Immature natural killer cell (primary cell): ENCODE results near the gene VWA3B. TPM values are rescaled to one million over a fixed set of nuclear protein-coding genes. Genes with fewer than 3 reads are reported as not detected.
"Not testable (repeated sequence)": the region's sequence is repeated elsewhere in the genome, so short reads cannot be mapped to it uniquely, and the experiment has no call there.

Experiments
- DNase-seq, 3 donors: peaks; one replicate each; pipeline ENCODE4 v3.0.0; 2022; ENCODE audit warnings: mixed read lengths in 1 of 3
- H3K27ac Mint-ChIP-seq, 6 donors: one replicate each; pipeline ENCODE4 v1.8.0; 2020; ENCODE audit warnings: mixed read lengths in 6 of 6, mild to moderate bottlenecking in 5 of 6, inconsistent platforms in 4 of 6, moderate library complexity in 3 of 6
- H3K27me3 Mint-ChIP-seq, 3 donors: one replicate each; pipeline ENCODE4 v1.8.0; 2020 to 2021; ENCODE audit warnings: low read depth in 3 of 3, mild to moderate bottlenecking in 3 of 3, mixed read lengths in 3 of 3, moderate library complexity in 3 of 3, inconsistent platforms in 1 of 3
- H3K36me3 Mint-ChIP-seq, 3 donors: one replicate each; pipeline ENCODE4 v1.8.0; 2020; ENCODE audit warnings: mixed read lengths in 3 of 3, inconsistent platforms in 2 of 3, mild to moderate bottlenecking in 2 of 3
- H3K4me1 Mint-ChIP-seq, 2 donors: one replicate each; pipeline ENCODE4 v1.8.0; 2020; ENCODE audit warnings: inconsistent platforms in 2 of 2, mild to moderate bottlenecking in 2 of 2, mixed read lengths in 2 of 2, moderate library complexity in 1 of 2
- H3K4me3 Mint-ChIP-seq, 5 donors: one replicate each; pipeline ENCODE4 v1.8.0; 2020; ENCODE audit warnings: mild to moderate bottlenecking in 5 of 5, mixed read lengths in 5 of 5, inconsistent platforms in 3 of 5, moderate library complexity in 3 of 5
- H3K9me3 Mint-ChIP-seq, 6 donors: one replicate each; pipeline ENCODE4 v1.8.0; 2020; ENCODE audit warnings: mild to moderate bottlenecking in 6 of 6, mixed read lengths in 6 of 6, inconsistent platforms in 4 of 6, moderate library complexity in 3 of 6
- polyA plus RNA-seq, 3 donors: library from polyadenylated mRNA; unstranded; fragments of 300-500 nt; fragmentation: Illumina TruSeq; gene quantifications; one replicate each; pipeline ENCODE4 v1.2.3, GENCODE V29; 2021

The VWA3B gene
- polyA plus RNA-seq, 3 donors from 2014 or later = not detected

GRCh38 chr2:98236935-98237334, 150.0 kb downstream of the VWA3B start:
- DNase-seq = no peak
- Mint-ChIP-seq H3K4me1 (no peaks in the 10 kb centered on the region), H3K9me3 (no peaks in the 10 kb centered on the region), H3K4me3 (no peak overlapping the region), H3K27me3 (peaks cover 2 to 10% (median 6%) of the 10 kb centered on the region in 3 donors), H3K36me3 (no peaks in the 10 kb centered on the region), H3K27ac (no peak overlapping the region)

DNA sequence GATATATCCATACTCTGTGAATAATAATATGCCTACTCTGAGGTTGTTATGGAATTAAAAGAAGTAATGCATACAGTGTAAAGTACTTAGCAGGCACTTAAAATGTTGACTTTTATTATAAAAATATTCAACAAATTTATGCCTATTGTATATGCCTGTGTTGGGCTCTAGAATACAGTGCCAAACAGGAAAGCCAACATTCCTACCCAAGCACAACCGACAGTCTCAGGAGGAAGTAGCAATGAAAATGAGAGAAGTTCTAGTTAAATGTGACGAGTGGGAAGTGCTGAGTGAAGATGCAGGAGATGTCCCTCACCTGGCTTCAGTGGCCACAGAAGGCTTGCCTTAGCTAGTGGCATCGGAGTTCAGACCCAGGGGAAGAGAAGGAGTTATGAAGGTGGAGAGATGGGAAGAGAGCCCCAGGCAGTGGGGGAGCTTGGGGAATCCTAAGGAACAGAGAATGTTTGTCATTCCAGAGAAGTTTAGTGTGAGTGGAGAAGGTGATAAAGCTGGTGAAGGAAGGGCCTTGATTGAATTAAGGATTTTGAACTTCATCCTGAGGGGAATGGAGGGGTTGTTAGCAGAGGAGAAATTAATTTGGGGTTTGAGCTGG, 153.9 kb downstream of the VWA3B start:
- peaks cover 2 to 10% (median 6%) of the 10 kb centered on the region in 3 donors for H3K27me3 Mint-ChIP-seq
- no peak overlapping the region for H3K4me3 Mint-ChIP-seq
- no peak overlapping the region for H3K27ac Mint-ChIP-seq

DNA sequence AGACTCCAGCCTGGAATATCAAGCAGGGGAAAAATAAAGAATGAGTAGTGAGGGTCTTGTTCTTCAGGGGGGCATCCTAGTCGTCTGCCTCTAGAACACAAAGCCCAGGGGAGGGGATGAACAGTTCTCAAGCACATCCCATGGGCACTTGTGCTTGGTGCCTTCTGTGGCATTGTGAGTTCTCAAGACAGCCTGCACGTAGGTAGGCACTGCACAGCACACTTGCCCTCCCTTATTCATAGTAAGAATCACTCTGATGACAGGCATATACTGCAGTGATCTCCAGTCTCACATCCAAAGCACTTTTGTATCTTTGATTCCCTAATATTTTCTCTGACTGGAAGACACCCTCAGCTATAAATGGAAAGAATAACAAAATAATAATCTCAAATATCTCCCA, 154.6 kb downstream of the VWA3B start:
- Mint-ChIP-seq H3K4me1 (no peaks in the 10 kb centered on the region), H3K27ac (no peak overlapping the region), H3K9me3 (no peaks in the 10 kb centered on the region), H3K36me3 (no peaks in the 10 kb centered on the region), H3K27me3 (peaks cover 2 to 10% (median 6%) of the 10 kb centered on the region in 3 donors), H3K4me3 (no peak overlapping the region)
- DNase-seq = no peak

More for the DNA sequence above, 153.9 kb downstream of the VWA3B start:
- no peak for DNase-seq
- Mint-ChIP-seq H3K9me3 (no peaks in the 10 kb centered on the region), H3K36me3 (no peaks in the 10 kb centered on the region), H3K4me1 (no peaks in the 10 kb centered on the region)

GRCh38 chr2:98242003-98242402, 155.0 kb downstream of the VWA3B start:
- Mint-ChIP-seq H3K9me3 (peaks cover 0 to under 1% (median 0%) of the 10 kb centered on the region in 6 donors), H3K27ac (no peak overlapping the region), H3K27me3 (peaks cover 2 to 10% (median 6%) of the 10 kb centered on the region in 3 donors), H3K36me3 (no peaks in the 10 kb centered on the region), H3K4me3 (no peak overlapping the region), H3K4me1 (no peaks in the 10 kb centered on the region)
- DNase-seq = no peak

DNA sequence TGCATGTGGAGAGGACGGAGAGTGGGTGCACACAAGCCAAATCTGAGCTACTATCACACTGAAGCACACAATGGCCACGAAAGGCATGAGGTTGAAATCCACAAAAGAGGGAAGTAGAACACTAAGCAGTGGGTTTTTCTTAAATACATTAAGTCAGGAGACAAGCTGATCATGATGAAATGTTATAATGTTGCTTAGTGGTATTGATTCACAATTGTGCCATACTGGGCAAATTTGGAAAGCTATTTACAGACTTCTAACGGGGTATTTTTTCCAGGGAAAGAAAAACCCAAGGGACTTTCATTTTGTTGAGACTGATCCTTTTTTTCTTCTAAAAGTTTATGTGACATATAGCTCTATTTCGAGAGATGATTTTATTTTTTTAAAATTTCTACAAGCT, 158.5 kb downstream of the VWA3B start:
- H3K4me3 Mint-ChIP-seq = no peak overlapping the region
- peaks cover 0 to 21% (median 5%) of the 10 kb centered on the region in 3 donors for H3K27me3 Mint-ChIP-seq
- peaks cover 0 to 8% (median 8%) of the 10 kb centered on the region in 3 donors for H3K36me3 Mint-ChIP-seq
- H3K4me1 Mint-ChIP-seq = no peaks in the 10 kb centered on the region
- no peak for DNase-seq
- H3K9me3 Mint-ChIP-seq = peaks cover 0 to 18% (median 7%) of the 10 kb centered on the region in 6 donors
- no peak overlapping the region for H3K27ac Mint-ChIP-seq

- DNase-seq = no peak
These were observed 160.4 kb downstream of the VWA3B start for GRCh38 chr2:98247383-98247782.

DNA sequence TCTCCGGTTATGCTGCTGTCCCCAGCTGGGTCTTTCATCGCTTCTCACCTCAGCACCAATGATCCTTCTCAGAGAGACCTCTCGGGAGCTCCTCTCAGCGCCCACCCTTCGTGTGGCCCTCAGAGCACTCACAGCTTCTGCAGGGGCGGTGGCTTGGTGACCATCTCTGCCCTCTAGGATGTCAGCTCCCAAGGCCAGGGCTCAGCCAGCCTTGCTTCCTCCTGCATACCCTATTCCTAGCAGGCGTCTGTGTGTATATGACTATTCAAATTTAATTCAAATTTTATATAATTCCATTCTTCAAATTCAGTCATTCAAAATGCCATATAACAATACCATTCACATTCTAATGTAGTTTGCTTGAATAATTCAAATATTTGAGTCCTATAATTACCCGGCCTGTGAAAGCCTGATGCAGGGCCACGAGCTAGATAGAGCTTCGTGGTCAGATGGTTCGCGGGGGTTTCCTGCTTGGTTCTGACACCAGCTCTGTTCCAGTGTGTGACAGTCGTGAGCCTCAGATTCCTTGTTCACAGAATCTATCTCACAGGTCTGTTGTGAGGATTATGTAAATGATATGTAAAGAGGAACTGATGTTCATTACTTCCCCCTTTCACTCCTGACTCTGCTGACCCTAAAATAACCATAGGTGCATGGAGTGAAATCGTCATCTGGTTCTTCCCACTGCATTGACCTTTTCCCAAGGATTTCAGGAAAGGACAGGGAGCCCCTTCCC, 165.2 kb downstream of the VWA3B start:
- Mint-ChIP-seq H3K9me3 (peaks cover 0 to 15% (median 7%) of the 10 kb centered on the region in 6 donors), H3K4me3 (no peak overlapping the region), H3K4me1 (peaks cover 0 to 2% of the 10 kb centered on the region in 2 donors), H3K27ac (no peak overlapping the region), H3K36me3 (peaks cover 0 to 8% (median 8%) of the 10 kb centered on the region in 3 donors), H3K27me3 (peaks cover 4 to 16% (median 10%) of the 10 kb centered on the region in 3 donors)
- DNase-seq = no peak

More at GRCh38 chr2:98247383-98247782, 160.4 kb downstream of the VWA3B start:
- H3K27me3 Mint-ChIP-seq = peaks cover 0 to 19% (median 2%) of the 10 kb centered on the region in 3 donors
- H3K4me1 Mint-ChIP-seq = no peaks in the 10 kb centered on the region
- H3K9me3 Mint-ChIP-seq = peaks cover 0 to 18% (median 7%) of the 10 kb centered on the region in 6 donors
- H3K36me3 Mint-ChIP-seq = peaks cover 0 to 8% (median 8%) of the 10 kb centered on the region in 3 donors
- no peak overlapping the region for H3K27ac Mint-ChIP-seq
- H3K4me3 Mint-ChIP-seq = no peak overlapping the region

DNA sequence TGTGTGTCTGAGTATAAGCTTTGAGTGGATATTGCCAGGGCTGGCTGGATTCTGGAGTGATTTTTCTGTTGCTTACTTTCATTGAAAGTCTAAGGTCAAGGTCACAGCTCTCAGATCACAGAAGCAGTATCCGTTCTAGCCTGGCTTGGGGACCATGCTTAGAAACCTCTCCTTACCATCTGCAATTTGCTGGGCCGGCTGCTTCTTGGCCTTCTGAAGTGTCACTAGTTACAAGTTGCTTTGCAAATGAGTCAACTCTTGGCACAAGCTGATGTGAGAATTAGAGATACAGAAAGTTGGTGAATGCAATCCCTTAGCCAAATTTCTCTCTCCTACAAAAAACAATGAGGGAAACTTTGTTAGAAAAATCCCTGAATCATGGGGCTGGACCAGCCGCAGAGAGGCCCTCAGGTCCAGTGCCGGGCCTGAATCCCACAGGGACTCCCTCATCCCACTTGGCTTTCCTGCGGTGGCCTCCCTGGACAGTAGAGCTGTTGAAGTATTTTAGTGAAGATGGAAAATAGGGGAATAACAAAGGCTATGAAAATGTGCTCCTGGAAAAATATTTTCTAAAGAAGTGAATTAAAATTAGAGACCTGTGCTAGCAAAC, 166.6 kb downstream of the VWA3B start:
- Mint-ChIP-seq H3K4me3 (no peak overlapping the region), H3K27ac (no peak overlapping the region), H3K4me1 (peaks cover 0 to 2% of the 10 kb centered on the region in 2 donors), H3K36me3 (peaks cover 0 to 3% (median 3%) of the 10 kb centered on the region in 3 donors), H3K9me3 (peaks cover 0 to 4% (median 2%) of the 10 kb centered on the region in 6 donors), H3K27me3 (peaks cover 4 to 15% (median 13%) of the 10 kb centered on the region in 3 donors)
- DNase-seq = no peak

DNA sequence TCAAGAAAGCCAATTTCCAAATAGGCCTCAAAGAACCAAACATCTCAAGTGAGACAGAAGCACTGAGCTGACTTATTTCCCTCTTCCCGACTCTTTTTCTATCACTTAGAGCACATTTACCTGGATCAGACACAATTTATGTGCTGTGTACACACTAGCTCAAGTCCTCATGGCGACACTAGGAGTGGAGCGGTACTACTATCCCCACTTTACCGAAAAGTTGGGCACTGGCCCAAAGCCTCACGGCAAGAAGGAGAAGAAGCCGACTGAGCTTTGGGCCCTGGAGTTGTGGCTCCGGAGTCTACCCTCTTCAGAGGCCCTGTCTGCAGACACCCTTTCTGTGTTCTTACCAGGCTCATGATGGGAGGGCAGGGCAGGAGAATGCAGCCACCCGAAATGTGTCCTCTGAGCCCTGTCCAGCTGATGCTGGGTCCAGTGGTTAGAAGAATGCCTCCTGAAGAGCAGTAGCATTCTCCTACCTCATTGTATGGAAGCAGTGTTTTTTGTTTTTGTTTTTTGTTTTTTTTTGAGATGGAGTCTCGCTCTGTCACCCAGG, 167.6 kb downstream of the VWA3B start:
- peaks cover 4 to 11% (median 11%) of the 10 kb centered on the region in 3 donors for H3K27me3 Mint-ChIP-seq

DNA sequence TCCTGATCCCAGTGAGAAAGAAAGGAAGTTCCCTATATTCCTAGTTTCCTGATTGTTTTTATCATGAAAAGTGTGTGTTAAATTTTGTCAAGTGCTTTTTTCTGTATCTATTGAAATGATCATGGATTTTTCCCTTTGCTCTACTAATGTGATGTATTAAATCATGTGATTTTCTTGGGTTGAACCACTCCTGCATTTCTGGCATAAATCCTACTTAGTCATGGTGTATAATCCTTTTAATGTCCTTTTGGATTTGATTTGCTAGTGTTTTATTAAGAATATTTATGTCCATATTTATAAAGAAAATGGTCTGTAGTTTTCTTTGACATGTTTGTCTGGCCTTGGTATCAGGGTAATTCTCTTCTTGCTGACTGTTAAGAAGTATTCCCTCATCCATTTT, 171.9 kb downstream of the VWA3B start:
- Mint-ChIP-seq H3K4me3 (no peak overlapping the region), H3K27me3 (peaks cover 4 to 27% (median 20%) of the 10 kb centered on the region in 3 donors), H3K9me3 (peaks cover 19 to 28% (median 22%) of the 10 kb centered on the region in 6 donors), H3K4me1 (no peaks in the 10 kb centered on the region), H3K27ac (no peak overlapping the region), H3K36me3 (peaks cover 7 to 14% (median 8%) of the 10 kb centered on the region in 3 donors)
- no peak for DNase-seq

More for the DNA sequence above, 167.6 kb downstream of the VWA3B start:
- Mint-ChIP-seq H3K4me3 (no peak overlapping the region), H3K4me1 (peaks cover 0 to 2% of the 10 kb centered on the region in 2 donors), H3K9me3 (no peaks in the 10 kb centered on the region), H3K36me3 (no peaks in the 10 kb centered on the region), H3K27ac (no peak overlapping the region)
- no peak for DNase-seq

- DNase-seq = no peak
- H3K27me3 Mint-ChIP-seq = peaks cover 2 to 23% (median 18%) of the 10 kb centered on the region in 3 donors
- H3K4me1 Mint-ChIP-seq = no peaks in the 10 kb centered on the region
- no peak overlapping the region for H3K4me3 Mint-ChIP-seq
- peaks cover 11 to 18% (median 12%) of the 10 kb centered on the region in 3 donors for H3K36me3 Mint-ChIP-seq
- no peak overlapping the region for H3K27ac Mint-ChIP-seq
- H3K9me3 Mint-ChIP-seq = peaks cover 27 to 38% (median 33%) of the 10 kb centered on the region in 6 donors
These were observed 176.4 kb downstream of the VWA3B start for GRCh38 chr2:98263362-98263761.

- Mint-ChIP-seq H3K9me3 (peaks cover 17 to 28% (median 20%) of the 10 kb centered on the region in 6 donors), H3K27me3 (peaks cover 5 to 10% (median 5%) of the 10 kb centered on the region in 3 donors)
- H3K4me1 Mint-ChIP-seq, H3K36me3 Mint-ChIP-seq, DNase-seq, H3K4me3 Mint-ChIP-seq, H3K27ac Mint-ChIP-seq: not testable (repeated sequence)
These were observed 181.3 kb downstream of the VWA3B start for GRCh38 chr2:98268225-98268624.

DNA sequence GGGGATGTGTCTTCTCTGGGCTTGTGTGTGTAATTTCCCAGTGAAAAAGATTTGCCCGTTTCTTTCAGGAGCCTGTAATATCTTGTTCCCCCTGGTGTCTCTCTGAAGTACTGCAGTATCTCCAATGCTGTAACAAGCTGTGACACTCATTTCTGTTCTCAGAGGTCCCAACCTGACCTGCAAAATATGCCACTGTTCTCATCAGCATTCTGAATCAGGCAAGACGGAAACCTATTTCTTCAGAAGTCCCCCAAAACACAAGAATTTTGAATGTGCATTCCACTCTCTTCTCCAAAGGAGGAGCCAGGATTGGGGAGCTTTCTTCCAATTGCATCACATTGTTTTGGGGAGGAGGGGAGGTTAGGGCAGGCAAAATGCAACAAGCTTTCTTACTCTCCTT, 182.3 kb downstream of the VWA3B start:
- Mint-ChIP-seq H3K4me3 (no peak overlapping the region), H3K27ac (no peak overlapping the region), H3K27me3 (peaks cover 3 to 7% (median 5%) of the 10 kb centered on the region in 3 donors), H3K36me3 (peaks cover under 1 to 3% (median 1%) of the 10 kb centered on the region in 3 donors), H3K4me1 (no peaks in the 10 kb centered on the region), H3K9me3 (peaks cover 7 to 18% (median 10%) of the 10 kb centered on the region in 6 donors)
- DNase-seq = no peak
